Measurements from ENCODE around the gene CRIP3. TPM values are rescaled to one million over a fixed set of nuclear protein-coding genes. Genes with fewer than 3 reads are reported as not detected.

Gene CRIP3
- total RNA-seq, 1 experiment from 2014 or later: 44.7 TPM

DNA sequence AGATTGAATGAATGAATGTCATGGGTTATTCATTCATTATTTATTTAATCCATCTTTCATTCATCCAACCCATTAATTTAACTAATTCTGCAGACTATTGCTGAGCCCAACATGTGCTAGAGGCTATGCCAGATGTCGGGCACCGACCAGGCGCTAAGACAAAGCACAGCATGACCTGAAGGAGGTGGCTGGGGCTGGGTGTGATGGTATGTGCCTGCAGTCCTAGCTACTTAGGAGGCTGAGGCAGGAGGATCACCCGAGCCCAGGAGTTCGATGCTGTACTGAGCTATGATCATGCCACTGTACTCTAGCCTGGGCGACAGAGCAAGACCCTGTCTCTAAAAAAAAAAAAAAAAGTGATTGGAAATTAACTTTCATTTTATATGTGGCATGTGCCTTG is 16.3 kb downstream of the CRIP3 start (continued):
- TF ChIP-seq ZNF671 (CRISPR knock-in tag; IDR thresholded peaks at IDR 0.05) (no peak), FOXK1 (CRISPR knock-in tag; IDR thresholded peaks at IDR 0.05) (no peak), ATF1 (CRISPR knock-in tag; IDR thresholded peaks at IDR 0.05) (no peak), EMX1 (CRISPR knock-in tag; IDR thresholded peaks at IDR 0.05) (no peak), ZNF317 (CRISPR knock-in tag; IDR thresholded peaks at IDR 0.05; ENCODE audit: borderline replicate concordance, low read depth) (no peak), HMGA2 (CRISPR knock-in tag; IDR thresholded peaks at IDR 0.05) (no peak)
- TF ChIP-seq, protein P1, sequence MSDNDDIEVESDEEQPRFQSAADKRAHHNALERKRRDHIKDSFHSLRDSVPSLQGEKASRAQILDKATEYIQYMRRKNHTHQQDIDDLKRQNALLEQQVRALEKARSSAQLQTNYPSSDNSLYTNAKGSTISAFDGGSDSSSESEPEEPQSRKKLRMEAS (CRISPR knock-in tag; IDR thresholded peaks at IDR 0.05): no peak

DNA sequence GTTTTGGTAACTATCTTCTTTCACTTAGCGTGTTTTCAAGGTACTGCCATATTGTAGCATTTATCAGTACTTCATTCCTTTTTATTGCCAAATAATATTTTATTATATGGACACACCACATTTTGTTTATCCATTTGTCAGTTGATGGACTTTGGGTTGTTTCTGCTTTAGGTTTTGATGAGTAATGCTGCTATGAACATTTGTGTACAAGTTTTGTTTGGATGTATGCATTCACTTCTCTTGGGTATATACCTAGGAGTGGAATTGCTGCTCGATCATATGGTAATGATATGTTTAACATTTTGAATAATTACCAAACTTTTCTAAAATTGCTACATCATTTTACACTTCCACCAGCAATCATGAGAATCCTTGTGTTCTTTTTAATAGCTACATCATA is 16.9 kb downstream of the CRIP3 start:
- H3K27me3 Mint-ChIP-seq (ENCODE audit: low read depth): peaks cover 10% of the 10 kb centered on the region

DNA sequence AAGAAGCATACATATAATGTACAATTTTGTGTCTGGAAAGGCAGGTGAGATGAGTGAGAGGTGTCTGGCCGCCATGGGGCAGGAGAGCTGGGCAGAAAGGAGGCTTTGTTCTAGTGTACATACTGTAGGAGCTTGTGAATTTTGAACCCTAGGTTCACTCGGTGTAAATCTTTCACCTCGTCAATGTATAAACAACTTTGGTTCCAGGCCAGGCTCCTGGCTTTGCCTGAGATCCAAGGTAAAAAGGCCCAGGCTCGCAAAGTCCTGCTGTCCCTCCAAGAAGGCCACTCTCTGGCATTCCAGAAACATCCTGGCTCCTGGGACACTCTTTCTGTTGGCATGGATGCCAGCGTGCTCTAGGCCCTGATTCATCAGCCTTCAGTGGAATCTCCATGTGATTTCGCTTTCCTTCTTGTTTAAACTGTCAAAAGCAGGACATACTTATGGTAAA is 17.7 kb downstream of the CRIP3 start:
- H3K4me3 Mint-ChIP-seq: no peak overlapping the region
- H3K36me3 Mint-ChIP-seq: no peaks in the 10 kb centered on the region
- H3K27ac Mint-ChIP-seq: no peak overlapping the region
- TF ChIP-seq, protein P2, sequence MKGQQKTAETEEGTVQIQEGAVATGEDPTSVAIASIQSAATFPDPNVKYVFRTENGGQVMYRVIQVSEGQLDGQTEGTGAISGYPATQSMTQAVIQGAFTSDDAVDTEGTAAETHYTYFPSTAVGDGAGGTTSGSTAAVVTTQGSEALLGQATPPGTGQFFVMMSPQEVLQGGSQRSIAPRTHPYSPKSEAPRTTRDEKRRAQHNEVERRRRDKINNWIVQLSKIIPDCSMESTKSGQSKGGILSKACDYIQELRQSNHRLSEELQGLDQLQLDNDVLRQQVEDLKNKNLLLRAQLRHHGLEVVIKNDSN (CRISPR knock-in tag; IDR thresholded peaks at IDR 0.05): no peak
- TF ChIP-seq KAT7 (CRISPR knock-in tag; IDR thresholded peaks at IDR 0.05; ENCODE audit: borderline replicate concordance) (no peak), CREM (CRISPR knock-in tag; IDR thresholded peaks at IDR 0.05) (no peak), SP1 (CRISPR knock-in tag; conservative IDR thresholded peaks at IDR 0.05) (no peak), JUN (CRISPR knock-in tag; IDR thresholded peaks at IDR 0.05) (no peak), GABPB1 (CRISPR knock-in tag; IDR thresholded peaks at IDR 0.05) (no peak)
- TF ChIP-seq, protein P3, sequence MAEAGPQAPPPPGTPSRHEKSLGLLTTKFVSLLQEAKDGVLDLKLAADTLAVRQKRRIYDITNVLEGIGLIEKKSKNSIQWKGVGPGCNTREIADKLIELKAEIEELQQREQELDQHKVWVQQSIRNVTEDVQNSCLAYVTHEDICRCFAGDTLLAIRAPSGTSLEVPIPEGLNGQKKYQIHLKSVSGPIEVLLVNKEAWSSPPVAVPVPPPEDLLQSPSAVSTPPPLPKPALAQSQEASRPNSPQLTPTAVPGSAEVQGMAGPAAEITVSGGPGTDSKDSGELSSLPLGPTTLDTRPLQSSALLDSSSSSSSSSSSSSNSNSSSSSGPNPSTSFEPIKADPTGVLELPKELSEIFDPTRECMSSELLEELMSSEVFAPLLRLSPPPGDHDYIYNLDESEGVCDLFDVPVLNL (CRISPR knock-in tag; IDR thresholded peaks at IDR 0.05; ENCODE audit: borderline replicate concordance, low read depth): no peak
- TF ChIP-seq, protein P4, sequence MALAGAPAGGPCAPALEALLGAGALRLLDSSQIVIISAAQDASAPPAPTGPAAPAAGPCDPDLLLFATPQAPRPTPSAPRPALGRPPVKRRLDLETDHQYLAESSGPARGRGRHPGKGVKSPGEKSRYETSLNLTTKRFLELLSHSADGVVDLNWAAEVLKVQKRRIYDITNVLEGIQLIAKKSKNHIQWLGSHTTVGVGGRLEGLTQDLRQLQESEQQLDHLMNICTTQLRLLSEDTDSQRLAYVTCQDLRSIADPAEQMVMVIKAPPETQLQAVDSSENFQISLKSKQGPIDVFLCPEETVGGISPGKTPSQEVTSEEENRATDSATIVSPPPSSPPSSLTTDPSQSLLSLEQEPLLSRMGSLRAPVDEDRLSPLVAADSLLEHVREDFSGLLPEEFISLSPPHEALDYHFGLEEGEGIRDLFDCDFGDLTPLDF (CRISPR knock-in tag; IDR thresholded peaks at IDR 0.05): no peak
- TF ChIP-seq, protein P5, sequence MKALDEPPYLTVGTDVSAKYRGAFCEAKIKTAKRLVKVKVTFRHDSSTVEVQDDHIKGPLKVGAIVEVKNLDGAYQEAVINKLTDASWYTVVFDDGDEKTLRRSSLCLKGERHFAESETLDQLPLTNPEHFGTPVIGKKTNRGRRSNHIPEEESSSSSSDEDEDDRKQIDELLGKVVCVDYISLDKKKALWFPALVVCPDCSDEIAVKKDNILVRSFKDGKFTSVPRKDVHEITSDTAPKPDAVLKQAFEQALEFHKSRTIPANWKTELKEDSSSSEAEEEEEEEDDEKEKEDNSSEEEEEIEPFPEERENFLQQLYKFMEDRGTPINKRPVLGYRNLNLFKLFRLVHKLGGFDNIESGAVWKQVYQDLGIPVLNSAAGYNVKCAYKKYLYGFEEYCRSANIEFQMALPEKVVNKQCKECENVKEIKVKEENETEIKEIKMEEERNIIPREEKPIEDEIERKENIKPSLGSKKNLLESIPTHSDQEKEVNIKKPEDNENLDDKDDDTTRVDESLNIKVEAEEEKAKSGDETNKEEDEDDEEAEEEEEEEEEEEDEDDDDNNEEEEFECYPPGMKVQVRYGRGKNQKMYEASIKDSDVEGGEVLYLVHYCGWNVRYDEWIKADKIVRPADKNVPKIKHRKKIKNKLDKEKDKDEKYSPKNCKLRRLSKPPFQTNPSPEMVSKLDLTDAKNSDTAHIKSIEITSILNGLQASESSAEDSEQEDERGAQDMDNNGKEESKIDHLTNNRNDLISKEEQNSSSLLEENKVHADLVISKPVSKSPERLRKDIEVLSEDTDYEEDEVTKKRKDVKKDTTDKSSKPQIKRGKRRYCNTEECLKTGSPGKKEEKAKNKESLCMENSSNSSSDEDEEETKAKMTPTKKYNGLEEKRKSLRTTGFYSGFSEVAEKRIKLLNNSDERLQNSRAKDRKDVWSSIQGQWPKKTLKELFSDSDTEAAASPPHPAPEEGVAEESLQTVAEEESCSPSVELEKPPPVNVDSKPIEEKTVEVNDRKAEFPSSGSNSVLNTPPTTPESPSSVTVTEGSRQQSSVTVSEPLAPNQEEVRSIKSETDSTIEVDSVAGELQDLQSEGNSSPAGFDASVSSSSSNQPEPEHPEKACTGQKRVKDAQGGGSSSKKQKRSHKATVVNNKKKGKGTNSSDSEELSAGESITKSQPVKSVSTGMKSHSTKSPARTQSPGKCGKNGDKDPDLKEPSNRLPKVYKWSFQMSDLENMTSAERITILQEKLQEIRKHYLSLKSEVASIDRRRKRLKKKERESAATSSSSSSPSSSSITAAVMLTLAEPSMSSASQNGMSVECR (CRISPR knock-in tag; IDR thresholded peaks at IDR 0.05; ENCODE audit: borderline replicate concordance): no peak
- TF ChIP-seq, protein P6, sequence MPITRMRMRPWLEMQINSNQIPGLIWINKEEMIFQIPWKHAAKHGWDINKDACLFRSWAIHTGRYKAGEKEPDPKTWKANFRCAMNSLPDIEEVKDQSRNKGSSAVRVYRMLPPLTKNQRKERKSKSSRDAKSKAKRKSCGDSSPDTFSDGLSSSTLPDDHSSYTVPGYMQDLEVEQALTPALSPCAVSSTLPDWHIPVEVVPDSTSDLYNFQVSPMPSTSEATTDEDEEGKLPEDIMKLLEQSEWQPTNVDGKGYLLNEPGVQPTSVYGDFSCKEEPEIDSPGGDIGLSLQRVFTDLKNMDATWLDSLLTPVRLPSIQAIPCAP (CRISPR knock-in tag; IDR thresholded peaks at IDR 0.05): no peak
- TF ChIP-seq, protein P7, sequence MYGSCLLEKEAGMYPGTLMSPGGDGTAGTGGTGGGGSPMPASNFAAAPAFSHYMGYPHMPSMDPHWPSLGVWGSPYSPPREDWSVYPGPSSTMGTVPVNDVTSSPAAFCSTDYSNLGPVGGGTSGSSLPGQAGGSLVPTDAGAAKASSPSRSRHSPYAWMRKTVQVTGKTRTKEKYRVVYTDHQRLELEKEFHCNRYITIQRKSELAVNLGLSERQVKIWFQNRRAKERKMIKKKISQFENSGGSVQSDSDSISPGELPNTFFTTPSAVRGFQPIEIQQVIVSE (CRISPR knock-in tag; IDR thresholded peaks at IDR 0.05; ENCODE audit: borderline replicate concordance): no peak
- TF ChIP-seq, protein P8, sequence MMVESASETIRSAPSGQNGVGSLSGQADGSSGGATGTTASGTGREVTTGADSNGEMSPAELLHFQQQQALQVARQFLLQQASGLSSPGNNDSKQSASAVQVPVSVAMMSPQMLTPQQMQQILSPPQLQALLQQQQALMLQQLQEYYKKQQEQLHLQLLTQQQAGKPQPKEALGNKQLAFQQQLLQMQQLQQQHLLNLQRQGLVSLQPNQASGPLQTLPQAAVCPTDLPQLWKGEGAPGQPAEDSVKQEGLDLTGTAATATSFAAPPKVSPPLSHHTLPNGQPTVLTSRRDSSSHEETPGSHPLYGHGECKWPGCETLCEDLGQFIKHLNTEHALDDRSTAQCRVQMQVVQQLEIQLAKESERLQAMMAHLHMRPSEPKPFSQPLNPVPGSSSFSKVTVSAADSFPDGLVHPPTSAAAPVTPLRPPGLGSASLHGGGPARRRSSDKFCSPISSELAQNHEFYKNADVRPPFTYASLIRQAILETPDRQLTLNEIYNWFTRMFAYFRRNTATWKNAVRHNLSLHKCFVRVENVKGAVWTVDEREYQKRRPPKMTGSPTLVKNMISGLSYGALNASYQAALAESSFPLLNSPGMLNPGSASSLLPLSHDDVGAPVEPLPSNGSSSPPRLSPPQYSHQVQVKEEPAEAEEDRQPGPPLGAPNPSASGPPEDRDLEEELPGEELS (CRISPR knock-in tag; IDR thresholded peaks at IDR 0.05): no peak
- H3K9me3 Mint-ChIP-seq: no peaks in the 10 kb centered on the region
- peaks cover 7% of the 10 kb centered on the region for H3K4me1 Mint-ChIP-seq
- ATAC-seq (no peak), DNase-seq (ENCODE audit: low spot score) (no peak)
- H3K27me3 Mint-ChIP-seq (ENCODE audit: low read depth): peaks cover 14% of the 10 kb centered on the region
- ChIA-PET POLR2A (no interaction called here), CTCF (no interaction called here)

More for the DNA sequence above, 16.9 kb downstream of the CRIP3 start:
- Mint-ChIP-seq H3K36me3 (no peaks in the 10 kb centered on the region), H3K27ac (no peak overlapping the region), H3K4me3 (no peak overlapping the region), H3K4me1 (peaks cover 7% of the 10 kb centered on the region), H3K9me3 (no peaks in the 10 kb centered on the region)
- POLR2A ChIA-PET: no interaction called here
- TF ChIP-seq, protein P9, sequence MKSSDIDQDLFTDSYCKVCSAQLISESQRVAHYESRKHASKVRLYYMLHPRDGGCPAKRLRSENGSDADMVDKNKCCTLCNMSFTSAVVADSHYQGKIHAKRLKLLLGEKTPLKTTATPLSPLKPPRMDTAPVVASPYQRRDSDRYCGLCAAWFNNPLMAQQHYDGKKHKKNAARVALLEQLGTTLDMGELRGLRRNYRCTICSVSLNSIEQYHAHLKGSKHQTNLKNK (CRISPR knock-in tag; IDR thresholded peaks at IDR 0.05): no peak
- TF ChIP-seq, protein P1 (CRISPR knock-in tag; IDR thresholded peaks at IDR 0.05): no peak
- TF ChIP-seq JAZF1 (CRISPR knock-in tag; IDR thresholded peaks at IDR 0.05) (no peak), GTF2I (CRISPR knock-in tag; conservative IDR thresholded peaks at IDR 0.05) (no peak)
- ATAC-seq (no peak), DNase-seq (ENCODE audit: low spot score) (no peak)
- CTCF ChIA-PET: interaction anchor here (1.3 kb wide), 1 partner anchor 62 kb away, joined by 3 read pairs; the partner anchor contains the start of gene DNPH1

Data from WTC11 (cell line).